ENCODE results near the gene CHD9.

DNA sequence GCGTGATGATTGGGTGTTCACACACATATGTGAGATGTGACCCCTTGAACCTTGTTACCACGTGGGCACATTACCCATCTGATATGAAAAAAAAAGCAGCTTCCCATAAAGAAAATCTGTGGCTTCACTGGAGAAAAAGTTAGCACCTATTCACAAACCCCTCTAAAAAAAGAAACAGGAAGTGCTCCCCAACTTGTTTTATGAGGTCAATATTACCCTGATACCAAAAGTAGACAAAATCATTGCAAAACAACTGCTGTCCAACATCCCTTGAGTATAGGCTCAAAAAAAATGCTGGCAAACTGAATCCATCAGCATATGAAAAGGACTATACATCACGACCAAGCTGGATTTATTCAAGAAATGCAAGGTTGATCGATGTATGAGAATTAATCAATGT, 279.8 kb downstream of the CHD9 start:
- TF ChIP-seq POLR2AphosphoS5 (IDR thresholded peaks at IDR 0.05; ENCODE audit: low read depth, low read length) (no peak), REST (IDR thresholded peaks at IDR 0.05; ENCODE audit: insufficient read depth in 1 of 2, low read depth in 2 of 2, low read length in 2 of 2) (no peak), TAF1 (IDR thresholded peaks at IDR 0.05; ENCODE audit: borderline replicate concordance, insufficient read depth, low read length) (no peak)

Data from PFSK-1 (cell line).